ENCODE data around the gene PCDHGB3. TPM values are rescaled to one million over a fixed set of nuclear protein-coding genes. Genes with fewer than 3 reads are reported as not detected.
"Not testable (repeated sequence)": the region's sequence is repeated elsewhere in the genome, so short reads cannot be mapped to it uniquely, and the experiment has no call there.

Gene PCDHGB3
- total RNA-seq, 1 experiment from 2014 or later = 0.49 TPM

DNA sequence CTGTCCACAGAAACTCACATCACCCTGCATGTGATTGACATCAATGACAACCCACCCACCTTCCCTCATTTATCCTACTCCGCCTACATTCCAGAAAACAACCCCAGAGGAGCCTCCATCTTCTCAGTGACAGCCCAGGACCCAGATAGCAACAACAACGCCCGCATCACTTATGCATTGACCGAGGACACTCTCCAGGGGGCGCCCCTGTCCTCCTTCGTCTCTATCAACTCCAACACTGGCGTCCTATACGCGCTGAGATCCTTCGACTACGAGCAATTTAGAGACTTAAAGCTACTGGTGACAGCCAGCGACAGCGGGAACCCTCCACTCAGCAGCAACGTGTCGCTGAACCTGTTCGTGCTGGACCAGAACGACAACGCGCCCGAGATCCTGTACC, 24.7 kb upstream of the PCDHGB3 start:
- POLR2A ChIA-PET = no interaction called here
- intact Hi-C loops (cut with micrococcal nuclease; ENCODE audit: unreplicated experiment) (no loop called here), in situ Hi-C loops (cut with HindIII; ENCODE audit: low pct_unique_long_range_greater_than_20kb, low sequenced_read_pairs) (loop anchor here (25.0 kb wide), 1 partner anchor 158 kb away; the partner anchor contains the start of genes PCDHB10, PCDHB11, PCDHB16 and PCDHB8)
- CTCF ChIA-PET = no interaction called here
- Histone ChIP-seq H3K27ac (ENCODE audit: low read length) (no peak overlapping the region), H3K4me1 (ENCODE audit: control insufficient read depth, insufficient read depth, low read length) (no peaks in the 10 kb centered on the region), H3K27me3 (ENCODE audit: control insufficient read depth, insufficient read depth, low read length) (no peaks in the 10 kb centered on the region; the same call in 1 of the 2 replicates), H3K4me3 (ENCODE audit: low read depth in 2 of 2, low read length in 2 of 2) (no peak overlapping the region), H3K36me3 (ENCODE audit: control insufficient read depth, insufficient read depth, low read length) (no peaks in the 10 kb centered on the region), H3K9me3 (ENCODE audit: control insufficient read depth, insufficient read depth, low read depth, low read length) (no peaks in the 10 kb centered on the region; the same call in 1 of the 2 replicates)
- DNase-seq (ENCODE audit: low read depth, low spot score) (no peak), ATAC-seq (no peak)
- no TSS peak for BruUV-seq (replicated peaks)
- TF ChIP-seq TCF7L2 (IDR thresholded peaks at IDR 0.05; ENCODE audit: low read depth, low read length) = no peak
- TF ChIP-seq, protein P1, sequence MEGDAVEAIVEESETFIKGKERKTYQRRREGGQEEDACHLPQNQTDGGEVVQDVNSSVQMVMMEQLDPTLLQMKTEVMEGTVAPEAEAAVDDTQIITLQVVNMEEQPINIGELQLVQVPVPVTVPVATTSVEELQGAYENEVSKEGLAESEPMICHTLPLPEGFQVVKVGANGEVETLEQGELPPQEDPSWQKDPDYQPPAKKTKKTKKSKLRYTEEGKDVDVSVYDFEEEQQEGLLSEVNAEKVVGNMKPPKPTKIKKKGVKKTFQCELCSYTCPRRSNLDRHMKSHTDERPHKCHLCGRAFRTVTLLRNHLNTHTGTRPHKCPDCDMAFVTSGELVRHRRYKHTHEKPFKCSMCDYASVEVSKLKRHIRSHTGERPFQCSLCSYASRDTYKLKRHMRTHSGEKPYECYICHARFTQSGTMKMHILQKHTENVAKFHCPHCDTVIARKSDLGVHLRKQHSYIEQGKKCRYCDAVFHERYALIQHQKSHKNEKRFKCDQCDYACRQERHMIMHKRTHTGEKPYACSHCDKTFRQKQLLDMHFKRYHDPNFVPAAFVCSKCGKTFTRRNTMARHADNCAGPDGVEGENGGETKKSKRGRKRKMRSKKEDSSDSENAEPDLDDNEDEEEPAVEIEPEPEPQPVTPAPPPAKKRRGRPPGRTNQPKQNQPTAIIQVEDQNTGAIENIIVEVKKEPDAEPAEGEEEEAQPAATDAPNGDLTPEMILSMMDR (IDR thresholded peaks at IDR 0.05) = no peak
- TF ChIP-seq, protein P2, sequence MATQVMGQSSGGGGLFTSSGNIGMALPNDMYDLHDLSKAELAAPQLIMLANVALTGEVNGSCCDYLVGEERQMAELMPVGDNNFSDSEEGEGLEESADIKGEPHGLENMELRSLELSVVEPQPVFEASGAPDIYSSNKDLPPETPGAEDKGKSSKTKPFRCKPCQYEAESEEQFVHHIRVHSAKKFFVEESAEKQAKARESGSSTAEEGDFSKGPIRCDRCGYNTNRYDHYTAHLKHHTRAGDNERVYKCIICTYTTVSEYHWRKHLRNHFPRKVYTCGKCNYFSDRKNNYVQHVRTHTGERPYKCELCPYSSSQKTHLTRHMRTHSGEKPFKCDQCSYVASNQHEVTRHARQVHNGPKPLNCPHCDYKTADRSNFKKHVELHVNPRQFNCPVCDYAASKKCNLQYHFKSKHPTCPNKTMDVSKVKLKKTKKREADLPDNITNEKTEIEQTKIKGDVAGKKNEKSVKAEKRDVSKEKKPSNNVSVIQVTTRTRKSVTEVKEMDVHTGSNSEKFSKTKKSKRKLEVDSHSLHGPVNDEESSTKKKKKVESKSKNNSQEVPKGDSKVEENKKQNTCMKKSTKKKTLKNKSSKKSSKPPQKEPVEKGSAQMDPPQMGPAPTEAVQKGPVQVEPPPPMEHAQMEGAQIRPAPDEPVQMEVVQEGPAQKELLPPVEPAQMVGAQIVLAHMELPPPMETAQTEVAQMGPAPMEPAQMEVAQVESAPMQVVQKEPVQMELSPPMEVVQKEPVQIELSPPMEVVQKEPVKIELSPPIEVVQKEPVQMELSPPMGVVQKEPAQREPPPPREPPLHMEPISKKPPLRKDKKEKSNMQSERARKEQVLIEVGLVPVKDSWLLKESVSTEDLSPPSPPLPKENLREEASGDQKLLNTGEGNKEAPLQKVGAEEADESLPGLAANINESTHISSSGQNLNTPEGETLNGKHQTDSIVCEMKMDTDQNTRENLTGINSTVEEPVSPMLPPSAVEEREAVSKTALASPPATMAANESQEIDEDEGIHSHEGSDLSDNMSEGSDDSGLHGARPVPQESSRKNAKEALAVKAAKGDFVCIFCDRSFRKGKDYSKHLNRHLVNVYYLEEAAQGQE (IDR thresholded peaks at IDR 0.05; ENCODE audit: insufficient read depth in 1 of 2, low read depth in 2 of 2, low read length in 1 of 2) = no peak
- no peak for TF ChIP-seq SIN3A (IDR thresholded peaks at IDR 0.05; ENCODE audit: borderline replicate concordance, insufficient read depth, low read depth, low read length)
- TF ChIP-seq POLR2AphosphoS5 (IDR thresholded peaks at IDR 0.05; ENCODE audit: low read depth, low read length) = no peak

DNA sequence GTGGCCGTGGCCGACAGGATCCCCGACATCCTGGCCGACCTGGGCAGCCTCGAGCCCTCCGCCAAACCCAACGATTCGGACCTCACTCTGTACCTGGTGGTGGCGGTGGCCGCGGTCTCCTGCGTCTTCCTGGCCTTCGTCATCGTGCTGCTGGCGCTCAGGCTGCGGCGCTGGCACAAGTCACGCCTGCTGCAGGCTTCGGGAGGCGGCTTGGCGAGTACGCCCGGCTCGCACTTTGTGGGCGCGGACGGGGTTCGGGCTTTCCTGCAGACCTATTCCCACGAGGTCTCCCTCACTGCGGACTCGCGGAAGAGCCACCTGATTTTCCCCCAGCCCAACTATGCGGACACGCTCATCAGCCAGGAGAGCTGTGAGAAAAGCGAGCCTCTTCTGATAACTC, 24.0 kb upstream of the PCDHGB3 start:
- H3K27ac ChIP-seq (ENCODE audit: low read length); CTCF ChIA-PET; POLR2A ChIA-PET; DNase-seq (ENCODE audit: low read depth, low spot score); intact Hi-C loops (cut with micrococcal nuclease; ENCODE audit: unreplicated experiment); H3K4me1 ChIP-seq (ENCODE audit: control insufficient read depth, insufficient read depth, low read length); BruUV-seq (replicated peaks); H3K36me3 ChIP-seq (ENCODE audit: control insufficient read depth, insufficient read depth, low read length); H3K4me3 ChIP-seq (ENCODE audit: low read depth in 2 of 2, low read length in 2 of 2); ATAC-seq; H3K27me3 ChIP-seq (ENCODE audit: control insufficient read depth, insufficient read depth, low read length); H3K9me3 ChIP-seq (ENCODE audit: control insufficient read depth, insufficient read depth, low read depth, low read length): not testable (repeated sequence)
- in situ Hi-C loops (cut with HindIII; ENCODE audit: low pct_unique_long_range_greater_than_20kb, low sequenced_read_pairs) = loop anchor here (25.0 kb wide), 1 partner anchor 159 kb away; the partner anchor contains the start of genes PCDHB10, PCDHB11, PCDHB16 and PCDHB8

DNA sequence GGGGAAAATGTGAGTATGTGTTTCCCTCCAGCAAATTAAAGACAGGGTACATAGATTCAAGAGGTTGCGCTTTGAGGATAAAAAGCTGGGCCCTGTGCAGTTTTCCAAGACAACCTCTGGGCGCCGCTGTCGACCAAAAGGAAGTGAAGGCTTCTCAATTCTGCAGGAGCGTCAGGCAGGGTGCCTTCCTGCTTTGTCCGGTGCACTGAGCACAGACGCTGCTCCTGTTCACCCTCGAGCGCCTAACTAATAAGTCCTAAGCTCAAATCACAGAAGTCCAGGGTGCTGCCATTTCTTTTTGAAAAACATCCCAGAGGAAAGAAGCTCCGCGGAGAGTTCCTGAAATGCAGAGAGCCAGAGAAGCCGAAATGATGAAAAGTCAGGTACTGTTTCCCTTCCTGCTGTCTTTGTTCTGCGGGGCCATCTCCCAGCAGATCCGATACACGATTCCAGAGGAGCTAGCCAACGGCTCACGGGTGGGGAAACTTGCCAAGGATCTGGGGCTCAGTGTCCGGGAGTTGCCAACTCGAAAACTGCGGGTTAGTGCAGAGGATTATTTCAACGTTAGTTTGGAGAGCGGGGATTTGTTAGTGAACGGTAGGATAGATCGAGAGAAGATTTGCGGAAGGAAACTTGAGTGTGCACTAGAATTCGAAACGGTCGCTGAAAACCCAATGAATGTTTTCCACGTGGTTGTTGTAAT, 20.0 kb upstream of the PCDHGB3 start, which contains the start of gene PCDHGB1:
Gene PCDHGB1, plus strand, starts transcription at position 183 of the 703 bp plus-strand sequence. Its CDS starts 162 bp downstream, at position 345.
- ATAC-seq = peak; percentile 97
- DNase-seq (ENCODE audit: low read depth, low spot score) = no peak
- Histone ChIP-seq H3K36me3 (ENCODE audit: control insufficient read depth, insufficient read depth, low read length) (no peaks in the 10 kb centered on the region), H3K9me3 (ENCODE audit: control insufficient read depth, insufficient read depth, low read depth, low read length) (no peaks in the 10 kb centered on the region), H3K27me3 (ENCODE audit: control insufficient read depth, insufficient read depth, low read length) (no peaks in the 10 kb centered on the region; the same call in 1 of the 2 replicates), H3K4me3 (ENCODE audit: low read depth in 2 of 2, low read length in 2 of 2) (peak within 1 kb of the TSS; percentile 51 to 68), H3K4me1 (ENCODE audit: control insufficient read depth, insufficient read depth, low read length) (no peaks in the 10 kb centered on the region), H3K27ac (ENCODE audit: low read length) (peak within 1 kb of the TSS; percentile 5; the same call in 1 of the 2 replicates)
- POLR2A ChIA-PET = no interaction called here
- in situ Hi-C loops (cut with HindIII; ENCODE audit: low pct_unique_long_range_greater_than_20kb, low sequenced_read_pairs) = loop anchor here (25.0 kb wide), 1 partner anchor 163 kb away; the partner anchor contains the start of genes PCDHB10, PCDHB11, PCDHB16 and PCDHB8
- CTCF ChIA-PET = interaction anchor here (0.6 to 1.8 kb wide), 8 partner anchors 14 to 213 kb away, joined by 3 to 10 read pairs (median 4); partner anchors contain the start of genes PCDHB14, PCDHGA10, PCDHGA5 and PCDHGB7
- no peak for TF ChIP-seq SIN3A (IDR thresholded peaks at IDR 0.05; ENCODE audit: borderline replicate concordance, insufficient read depth, low read depth, low read length)
- TF ChIP-seq, protein P2 (IDR thresholded peaks at IDR 0.05; ENCODE audit: insufficient read depth in 1 of 2, low read depth in 2 of 2, low read length in 1 of 2) = 0 out of 4 replicates have a peak, but pooled peaks of 1 of the 2 experiments have one; percentile 13
- TF ChIP-seq, protein P1 (IDR thresholded peaks at IDR 0.05) = peak; percentile 81
- intact Hi-C loops (cut with micrococcal nuclease; ENCODE audit: unreplicated experiment) = loop anchor here (10.0 kb wide), 1 partner anchor 175 kb away; no protein-coding TSS in a partner anchor
- no TSS peak for BruUV-seq (replicated peaks)
